Measurements from ENCODE around the gene PSMB9.

- no peak for TF ChIP-seq POLR2A (IDR thresholded peaks at IDR 0.05)
- TF ChIP-seq, protein P1, sequence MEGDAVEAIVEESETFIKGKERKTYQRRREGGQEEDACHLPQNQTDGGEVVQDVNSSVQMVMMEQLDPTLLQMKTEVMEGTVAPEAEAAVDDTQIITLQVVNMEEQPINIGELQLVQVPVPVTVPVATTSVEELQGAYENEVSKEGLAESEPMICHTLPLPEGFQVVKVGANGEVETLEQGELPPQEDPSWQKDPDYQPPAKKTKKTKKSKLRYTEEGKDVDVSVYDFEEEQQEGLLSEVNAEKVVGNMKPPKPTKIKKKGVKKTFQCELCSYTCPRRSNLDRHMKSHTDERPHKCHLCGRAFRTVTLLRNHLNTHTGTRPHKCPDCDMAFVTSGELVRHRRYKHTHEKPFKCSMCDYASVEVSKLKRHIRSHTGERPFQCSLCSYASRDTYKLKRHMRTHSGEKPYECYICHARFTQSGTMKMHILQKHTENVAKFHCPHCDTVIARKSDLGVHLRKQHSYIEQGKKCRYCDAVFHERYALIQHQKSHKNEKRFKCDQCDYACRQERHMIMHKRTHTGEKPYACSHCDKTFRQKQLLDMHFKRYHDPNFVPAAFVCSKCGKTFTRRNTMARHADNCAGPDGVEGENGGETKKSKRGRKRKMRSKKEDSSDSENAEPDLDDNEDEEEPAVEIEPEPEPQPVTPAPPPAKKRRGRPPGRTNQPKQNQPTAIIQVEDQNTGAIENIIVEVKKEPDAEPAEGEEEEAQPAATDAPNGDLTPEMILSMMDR (IDR thresholded peaks at IDR 0.05) = no peak
Measured at GRCh38 chr6:32890831-32891230, 36.8 kb downstream of the PSMB9 start.
